BE2C (cell line): ENCODE results near the gene PSMB11.

ENCODE experiments used
- DNase-seq: peaks from one replicate; pipeline ENCODE4 v3.0.0-alpha.2; 2020
- H3K27me3 ChIP-seq: fragments of 250-450 bp; sonication (Bioruptor Pico); 2 replicates; pipeline ENCODE4 v1.5.1; 2020; ENCODE audit warnings: mild to moderate bottlenecking
- H3K36me3 ChIP-seq: fragments of 250-450 bp; sonication (Bioruptor Pico); 2 replicates; pipeline ENCODE4 v1.5.1; 2020; ENCODE audit warnings: mild to moderate bottlenecking
- H3K4me1 ChIP-seq: fragments of 250-450 bp; sonication (Bioruptor Pico); 2 replicates; pipeline ENCODE4 v1.5.1; 2020
- H3K4me3 ChIP-seq: 2 replicates; pipeline ENCODE4 v1.5.1; 2011; ENCODE audit warnings: low read depth, low read length
- H3K9me3 ChIP-seq: fragments of 250-450 bp; sonication (Bioruptor Pico); 2 replicates; pipeline ENCODE4 v1.5.1; 2020
- TF ChIP-seq, protein P1 (sequence below): IDR thresholded peaks from 2 replicates; pipeline ENCODE4 v1.5.1; 2012; ENCODE audit warnings: mild to moderate bottlenecking, low read depth, low read length

The PSMB11 gene

DNA sequence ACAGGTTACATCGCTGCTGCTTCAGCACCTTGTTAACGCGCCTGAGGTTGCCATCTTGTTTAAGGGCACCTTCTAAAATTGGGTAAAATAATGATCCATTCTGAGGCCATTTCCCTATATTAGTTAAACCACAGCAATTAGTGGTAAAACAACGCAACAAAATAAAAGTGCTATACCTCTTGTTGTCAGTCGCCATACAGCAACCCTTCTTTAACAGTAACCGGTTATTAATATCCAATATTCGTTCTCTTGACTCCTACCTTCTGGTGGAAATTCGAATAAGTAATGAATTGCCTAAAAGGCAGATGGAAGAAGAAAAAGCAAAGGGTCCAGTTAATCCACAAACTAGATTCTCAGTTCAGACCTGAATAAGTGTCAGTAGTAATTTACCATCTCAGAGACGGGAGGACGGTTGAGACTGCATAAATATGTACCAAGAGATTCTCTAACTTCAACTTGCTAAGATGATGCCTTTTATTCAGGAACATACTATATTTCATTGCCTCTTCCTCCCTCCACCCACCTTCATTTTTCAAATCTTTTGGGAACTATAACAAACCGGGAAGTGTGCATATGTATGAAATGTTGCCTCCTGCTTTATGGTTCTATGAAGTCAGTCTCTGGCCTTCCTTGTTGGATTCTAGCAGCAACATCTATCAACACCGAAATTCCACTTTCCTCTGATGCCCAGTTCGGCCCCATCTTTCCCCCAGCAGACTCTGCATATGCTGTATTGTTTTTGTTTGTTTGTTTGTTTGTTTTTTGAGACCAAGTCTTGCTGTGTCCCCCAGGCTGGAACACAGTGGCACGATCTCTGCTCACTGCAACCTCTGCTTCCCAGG is 6.5 kb upstream of the PSMB11 start:
- no peak for DNase-seq
- TF ChIP-seq, protein P1, sequence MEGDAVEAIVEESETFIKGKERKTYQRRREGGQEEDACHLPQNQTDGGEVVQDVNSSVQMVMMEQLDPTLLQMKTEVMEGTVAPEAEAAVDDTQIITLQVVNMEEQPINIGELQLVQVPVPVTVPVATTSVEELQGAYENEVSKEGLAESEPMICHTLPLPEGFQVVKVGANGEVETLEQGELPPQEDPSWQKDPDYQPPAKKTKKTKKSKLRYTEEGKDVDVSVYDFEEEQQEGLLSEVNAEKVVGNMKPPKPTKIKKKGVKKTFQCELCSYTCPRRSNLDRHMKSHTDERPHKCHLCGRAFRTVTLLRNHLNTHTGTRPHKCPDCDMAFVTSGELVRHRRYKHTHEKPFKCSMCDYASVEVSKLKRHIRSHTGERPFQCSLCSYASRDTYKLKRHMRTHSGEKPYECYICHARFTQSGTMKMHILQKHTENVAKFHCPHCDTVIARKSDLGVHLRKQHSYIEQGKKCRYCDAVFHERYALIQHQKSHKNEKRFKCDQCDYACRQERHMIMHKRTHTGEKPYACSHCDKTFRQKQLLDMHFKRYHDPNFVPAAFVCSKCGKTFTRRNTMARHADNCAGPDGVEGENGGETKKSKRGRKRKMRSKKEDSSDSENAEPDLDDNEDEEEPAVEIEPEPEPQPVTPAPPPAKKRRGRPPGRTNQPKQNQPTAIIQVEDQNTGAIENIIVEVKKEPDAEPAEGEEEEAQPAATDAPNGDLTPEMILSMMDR: no peak
- Histone ChIP-seq H3K27me3 (no peaks in the 10 kb centered on the region), H3K36me3 (peaks cover 32% of the 10 kb centered on the region), H3K4me3 (peak overlapping the region; percentile 95), H3K9me3 (no peaks in the 10 kb centered on the region), H3K4me1 (peaks cover 10% of the 10 kb centered on the region; the same call in 1 of the 2 replicates)

GRCh38 chr14:23040100-23040499 is 1.9 kb upstream of the PSMB11 start:
- TF ChIP-seq, protein P1: no peak
- Histone ChIP-seq H3K27me3 (no peaks in the 10 kb centered on the region), H3K4me3 (no peak overlapping the region), H3K4me1 (peaks cover 18% of the 10 kb centered on the region), H3K9me3 (no peaks in the 10 kb centered on the region), H3K36me3 (no peaks in the 10 kb centered on the region)
- no peak for DNase-seq

- TF ChIP-seq, protein P1: no peak
- no peaks in the 10 kb centered on the region for H3K9me3 ChIP-seq
- H3K4me1 ChIP-seq: peaks cover 13% of the 10 kb centered on the region
- no peak for DNase-seq
- no peaks in the 10 kb centered on the region; the same call in 1 of the 2 replicates for H3K36me3 ChIP-seq
- no peaks in the 10 kb centered on the region for H3K27me3 ChIP-seq
- no peak overlapping the region for H3K4me3 ChIP-seq
Measured at GRCh38 chr14:23041729-23042128, 283 bp upstream of the PSMB11 start.

GRCh38 chr14:23043145-23043544 is 1.1 kb downstream of the PSMB11 start:
- Histone ChIP-seq H3K4me3 (no peak overlapping the region), H3K9me3 (no peaks in the 10 kb centered on the region), H3K4me1 (peaks cover 13% of the 10 kb centered on the region), H3K27me3 (no peaks in the 10 kb centered on the region), H3K36me3 (peaks cover 7% of the 10 kb centered on the region)
- no peak for DNase-seq
- TF ChIP-seq, protein P1: no peak

DNA sequence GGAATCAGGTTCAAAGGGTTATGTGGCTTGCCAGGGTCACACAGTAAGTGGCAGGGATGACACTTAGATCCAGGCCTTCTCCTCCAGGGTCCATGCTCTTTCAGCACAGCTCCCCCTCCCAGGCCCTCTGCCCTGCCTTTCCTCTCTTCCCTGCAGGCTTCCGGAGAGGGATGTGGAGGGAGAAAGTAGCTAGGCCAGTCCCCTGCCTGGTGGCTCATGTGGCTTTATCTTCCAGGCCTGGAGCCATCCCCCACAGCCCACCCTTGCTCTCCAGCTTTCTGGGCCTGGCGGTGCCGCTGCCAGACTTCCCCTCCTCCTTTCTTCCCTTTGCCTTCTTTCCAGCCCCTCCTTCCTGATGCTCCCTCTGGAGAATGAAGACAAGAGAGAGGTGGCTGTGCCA is 1.7 kb downstream of the PSMB11 start:
- Histone ChIP-seq H3K9me3 (no peaks in the 10 kb centered on the region), H3K36me3 (peaks cover 13% of the 10 kb centered on the region), H3K4me1 (peaks cover 13% of the 10 kb centered on the region), H3K27me3 (no peaks in the 10 kb centered on the region), H3K4me3 (no peak overlapping the region)
- TF ChIP-seq, protein P1: no peak
- peak; percentile 57 for DNase-seq

DNA sequence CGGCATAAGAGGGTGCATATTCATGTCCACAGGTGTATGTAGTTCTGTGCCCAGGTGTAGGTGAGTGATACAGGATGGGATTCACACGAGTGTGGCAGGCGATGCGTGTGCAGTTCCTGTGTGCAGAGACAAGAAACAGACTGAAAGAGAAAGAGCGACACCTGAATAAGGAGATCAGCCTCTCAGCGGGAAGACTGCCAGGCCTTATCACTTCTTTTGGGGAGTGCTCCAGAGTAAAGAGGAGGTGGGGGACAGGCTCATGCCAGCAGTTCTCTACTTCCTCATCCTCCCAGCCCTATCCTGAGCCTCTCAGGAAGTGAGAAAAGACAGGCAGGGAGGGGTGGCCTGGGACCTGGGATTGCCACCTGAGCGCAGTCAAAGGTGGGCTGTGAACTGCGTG is 2.8 kb downstream of the PSMB11 start:
- no peak for DNase-seq
- TF ChIP-seq, protein P1: no peak
- H3K36me3 ChIP-seq: peaks cover 24% of the 10 kb centered on the region
- H3K4me3 ChIP-seq: no peak overlapping the region
- H3K9me3 ChIP-seq: no peaks in the 10 kb centered on the region
- H3K27me3 ChIP-seq: no peaks in the 10 kb centered on the region
- H3K4me1 ChIP-seq: peaks cover 13% of the 10 kb centered on the region
